NCI-H460 (cell line): ENCODE results near the gene EXT2. TPM values are rescaled to one million over a fixed set of nuclear protein-coding genes. Genes with fewer than 3 reads are reported as not detected.

Source experiments
- DNase-seq: peaks from one replicate; pipeline ENCODE4 v3.0.0-alpha.2; 2016; ENCODE audit warnings: low read depth; ENCODE audit errors: extremely low read depth
- total RNA-seq: library from RNA; depleted of rRNA; stranded (reverse); fragments of >200 nt; shearing (Covaris generic); gene quantifications from 2 replicates; pipeline ENCODE4 v1.2.3, GENCODE V29; 2014; rRNA removed

The EXT2 gene
- total RNA-seq, 1 experiment from 2014 or later, result 63.8 TPM

GRCh38 chr11:44279483-44279882 lies 184.0 kb downstream of the EXT2 start:
- no peak for DNase-seq

- no peak for DNase-seq
Observed at GRCh38 chr11:44280257-44280656, 184.8 kb downstream of the EXT2 start.

GRCh38 chr11:44281151-44281550 lies 185.7 kb downstream of the EXT2 start:
- DNase-seq, result no peak

- DNase-seq, result no peak
Observed at GRCh38 chr11:44282620-44283019, 187.1 kb downstream of the EXT2 start.

GRCh38 chr11:44285756-44286155 lies 190.3 kb downstream of the EXT2 start:
- no peak for DNase-seq

GRCh38 chr11:44286268-44286880 lies 190.9 kb downstream of the EXT2 start:
- DNase-seq, result peak; percentile 38

GRCh38 chr11:44286911-44287310 lies 191.4 kb downstream of the EXT2 start:
- no peak for DNase-seq

- DNase-seq, result no peak
Observed at GRCh38 chr11:44288133-44288526, 192.7 kb downstream of the EXT2 start.

- no peak for DNase-seq
Observed at GRCh38 chr11:44290208-44290607, 194.7 kb downstream of the EXT2 start.

Other genes starting within 250 kb of the EXT2 start
- gene ALKBH3, start 214.8 kb upstream of the EXT2 start, total RNA-seq, result 41.5 and 48.3 TPM in 2 replicates
- gene C11orf96, start 153.0 kb upstream of the EXT2 start, total RNA-seq, result 1.8 and 2.2 TPM in 2 replicates
- gene ACCSL, start 47.7 kb upstream of the EXT2 start, total RNA-seq, result not detected in 2 replicates
- gene ACCS, start 29.4 kb upstream of the EXT2 start, total RNA-seq, result 5.9 and 6.2 TPM in 2 replicates
- 0.62 and 0.81 TPM in 2 replicates for gene ALX4, start 214.5 kb downstream of the EXT2 start, total RNA-seq